Measurements from ENCODE around the gene RPL7L1. TPM values are rescaled to one million over a fixed set of nuclear protein-coding genes. Genes with fewer than 3 reads are reported as not detected.
"Not testable (repeated sequence)": the region's sequence is repeated elsewhere in the genome, so short reads cannot be mapped to it uniquely, and the experiment has no call there.

Gene RPL7L1
- total and polyA plus RNA-seq, 4 donors = 41.9 to 59.0 (median 56.2) TPM

DNA sequence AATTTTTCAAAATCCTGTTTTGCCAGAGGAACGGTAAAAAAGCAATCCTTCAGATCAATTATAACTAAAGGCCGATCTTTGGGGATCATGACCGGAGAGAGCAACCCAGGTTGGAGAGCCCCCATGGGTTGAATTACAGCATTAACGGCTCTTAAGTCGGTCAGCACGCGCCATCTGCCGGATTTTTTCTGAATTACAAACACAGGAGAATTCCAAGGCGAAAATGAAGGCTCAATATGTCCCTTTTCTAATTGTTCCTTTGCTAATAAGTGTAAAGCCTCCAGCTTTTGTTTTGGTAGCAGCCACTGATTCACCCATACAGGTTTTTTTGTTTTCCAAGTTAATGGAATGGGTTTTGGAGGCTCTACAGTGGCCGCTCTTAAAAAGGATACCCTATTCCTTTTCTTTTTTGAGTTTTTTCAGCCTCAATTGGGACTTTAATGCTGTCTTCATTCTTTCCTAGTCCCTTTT is 19.5 kb downstream of the RPL7L1 start:
- H3K9me3 ChIP-seq (ENCODE audit: control insufficient read depth, low read length) = no peaks in the 10 kb centered on the region
- intact Hi-C loops (cut with DNase I) = no loop called here
- DNase-seq = peak in 1 of 2 donors; percentile 62
- no peaks in the 10 kb centered on the region for H3K36me3 ChIP-seq (ENCODE audit: control insufficient read depth in 1 of 2, insufficient read depth in 2 of 2, low read length in 1 of 2)
- no peaks in the 10 kb centered on the region for H3K27me3 ChIP-seq (ENCODE audit: control insufficient read depth in 1 of 2, insufficient read depth in 2 of 2, low read length in 1 of 2)
- 7 to 8% methylated on average over 10 of the region's 10 CpGs for WGBS, 2 donors
- no peak overlapping the region for H3K27ac ChIP-seq (ENCODE audit: low read depth in 1 of 2, low read length in 2 of 2)
- no peak overlapping the region for H3K4me3 ChIP-seq (ENCODE audit: low read length in 2 of 2)
- no peak for ATAC-seq (ENCODE audit: low FRiP score)
- H3K4me1 ChIP-seq (ENCODE audit: control insufficient read depth in 1 of 2, insufficient read depth in 2 of 2, low read length in 2 of 2) = no peaks in the 10 kb centered on the region

DNA sequence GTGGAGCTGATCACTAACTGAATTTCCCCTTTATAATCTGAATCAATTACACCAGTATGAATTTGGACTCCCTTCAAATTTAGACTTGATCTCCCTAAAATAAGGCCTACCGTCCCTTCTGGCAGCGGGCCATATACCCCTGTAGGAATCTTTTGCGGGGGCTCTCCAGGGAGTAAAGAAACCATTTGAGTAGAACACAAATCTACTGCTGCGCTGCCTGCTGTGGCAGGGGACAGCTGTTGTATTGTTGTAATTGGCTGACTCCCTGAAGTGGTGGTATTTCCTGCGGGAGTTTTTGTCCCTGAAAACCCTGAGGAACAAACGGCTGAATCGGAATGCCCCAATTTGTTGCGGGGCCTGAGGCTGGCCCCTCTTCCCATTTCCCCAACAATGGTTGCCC is 20.5 kb downstream of the RPL7L1 start:
- H3K27ac ChIP-seq (ENCODE audit: low read depth in 1 of 2, low read length in 2 of 2) = no peak overlapping the region
- H3K27me3 ChIP-seq (ENCODE audit: control insufficient read depth in 1 of 2, insufficient read depth in 2 of 2, low read length in 1 of 2) = no peaks in the 10 kb centered on the region
- no peak overlapping the region for H3K4me3 ChIP-seq (ENCODE audit: low read length in 2 of 2)
- intact Hi-C loops (cut with DNase I) = loop anchor here (2.0 to 5.0 kb wide), 4 partner anchors 227 to 243 kb away; no protein-coding TSS in a partner anchor
- no peaks in the 10 kb centered on the region for H3K9me3 ChIP-seq (ENCODE audit: control insufficient read depth, low read length)
- ATAC-seq (ENCODE audit: low FRiP score) (no peak), DNase-seq (no peak)
- H3K4me1 ChIP-seq (ENCODE audit: control insufficient read depth in 1 of 2, insufficient read depth in 2 of 2, low read length in 2 of 2) = no peaks in the 10 kb centered on the region
- 6% methylated on average over 8 of the region's 8 CpGs for WGBS, 2 donors
- no peaks in the 10 kb centered on the region for H3K36me3 ChIP-seq (ENCODE audit: control insufficient read depth in 1 of 2, insufficient read depth in 2 of 2, low read length in 1 of 2)

GRCh38 chr6:42901538-42901957 is 22.1 kb downstream of the RPL7L1 start:
- ATAC-seq (ENCODE audit: low FRiP score) (peak; percentile 93), DNase-seq (peak in 1 of 2 donors; percentile 71)
- whole genome bisulfite sequencing, 2 donors = 2% methylated on average over 11 of the region's 11 CpGs
- Histone ChIP-seq H3K4me3 (ENCODE audit: low read length in 2 of 2) (no peak overlapping the region), H3K36me3 (ENCODE audit: control insufficient read depth in 1 of 2, insufficient read depth in 2 of 2, low read length in 1 of 2) (no peaks in the 10 kb centered on the region), H3K4me1 (ENCODE audit: control insufficient read depth in 1 of 2, insufficient read depth in 2 of 2, low read length in 2 of 2) (no peaks in the 10 kb centered on the region), H3K27ac (ENCODE audit: low read depth in 1 of 2, low read length in 2 of 2) (no peak overlapping the region), H3K27me3 (ENCODE audit: control insufficient read depth in 1 of 2, insufficient read depth in 2 of 2, low read length in 1 of 2) (no peaks in the 10 kb centered on the region), H3K9me3 (ENCODE audit: control insufficient read depth, low read length) (no peaks in the 10 kb centered on the region)
- intact Hi-C loops (cut with DNase I) = loop anchor here (2.0 to 5.0 kb wide), 4 partner anchors 226 to 241 kb away; no protein-coding TSS in a partner anchor

DNA sequence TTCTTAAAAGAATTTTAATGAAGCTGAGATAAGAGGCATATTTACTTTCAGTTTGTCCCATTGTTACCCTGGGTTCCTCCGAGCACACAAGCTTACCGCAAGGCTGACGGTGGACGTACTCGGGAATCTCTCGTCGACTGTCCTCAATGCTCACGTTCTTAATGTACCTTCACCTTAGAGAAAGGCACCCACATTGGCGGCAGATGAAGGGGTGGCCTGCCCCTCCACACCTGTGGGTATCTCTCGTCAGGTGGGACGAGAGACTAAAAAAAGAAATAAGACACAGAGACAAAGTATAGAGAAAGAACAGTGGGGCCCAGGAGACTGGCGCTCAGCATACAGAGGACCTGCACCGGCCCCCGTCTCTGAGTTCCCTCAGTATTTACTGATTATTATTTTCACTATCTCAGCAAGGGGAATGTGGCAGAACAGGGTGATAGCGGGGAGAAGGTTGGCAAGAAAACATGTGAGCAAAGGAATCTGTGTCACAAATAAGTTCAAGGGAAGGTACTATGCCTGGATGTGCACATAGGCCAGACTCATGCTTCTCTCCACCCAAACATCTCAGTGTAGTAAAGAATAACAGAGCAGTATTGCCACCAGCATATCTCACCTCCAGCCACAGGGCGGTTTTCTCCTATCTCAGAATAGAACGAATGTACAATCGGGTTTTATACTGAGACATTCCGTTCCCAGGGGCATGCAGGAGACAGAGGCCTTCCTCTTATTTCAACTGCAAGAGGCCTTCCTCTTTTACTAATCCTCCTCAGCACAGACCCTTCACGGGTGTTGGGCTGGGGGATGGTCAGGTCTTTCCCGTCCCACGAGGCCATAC is 23.2 kb downstream of the RPL7L1 start:
- not testable (repeated sequence) for ATAC-seq (ENCODE audit: low FRiP score); H3K9me3 ChIP-seq (ENCODE audit: control insufficient read depth, low read length); H3K36me3 ChIP-seq (ENCODE audit: control insufficient read depth in 1 of 2, insufficient read depth in 2 of 2, low read length in 1 of 2); H3K4me1 ChIP-seq (ENCODE audit: control insufficient read depth in 1 of 2, insufficient read depth in 2 of 2, low read length in 2 of 2); DNase-seq; H3K4me3 ChIP-seq (ENCODE audit: low read length in 2 of 2); H3K27me3 ChIP-seq (ENCODE audit: control insufficient read depth in 1 of 2, insufficient read depth in 2 of 2, low read length in 1 of 2); H3K27ac ChIP-seq (ENCODE audit: low read depth in 1 of 2, low read length in 2 of 2)
- intact Hi-C loops (cut with DNase I) = loop anchor here in 1 of 2 donors (5.0 kb wide), 2 partner anchors 225 to 240 kb away; no protein-coding TSS in a partner anchor
- WGBS, 2 donors = 87 to 89% methylated on average over 22 of the region's 22 CpGs

- no peaks in the 10 kb centered on the region for H3K36me3 ChIP-seq (ENCODE audit: control insufficient read depth in 1 of 2, insufficient read depth in 2 of 2, low read length in 1 of 2)
- intact Hi-C loops (cut with DNase I) = loop anchor here in 1 of 2 donors (5.0 kb wide), 2 partner anchors 223 to 238 kb away; no protein-coding TSS in a partner anchor
- no peaks in the 10 kb centered on the region for H3K27me3 ChIP-seq (ENCODE audit: control insufficient read depth in 1 of 2, insufficient read depth in 2 of 2, low read length in 1 of 2)
- ATAC-seq (ENCODE audit: low FRiP score) = no peak
- H3K9me3 ChIP-seq (ENCODE audit: control insufficient read depth, low read length) = no peaks in the 10 kb centered on the region
- WGBS, 2 donors = 87 to 90% methylated on average over 10 of the region's 10 CpGs
- H3K4me1 ChIP-seq (ENCODE audit: control insufficient read depth in 1 of 2, insufficient read depth in 2 of 2, low read length in 2 of 2) = no peaks in the 10 kb centered on the region
- DNase-seq = no peak
- no peak overlapping the region for H3K27ac ChIP-seq (ENCODE audit: low read depth in 1 of 2, low read length in 2 of 2)
- no peak overlapping the region for H3K4me3 ChIP-seq (ENCODE audit: low read length in 2 of 2)
These were observed 25.1 kb downstream of the RPL7L1 start for GRCh38 chr6:42904467-42904866.

DNA sequence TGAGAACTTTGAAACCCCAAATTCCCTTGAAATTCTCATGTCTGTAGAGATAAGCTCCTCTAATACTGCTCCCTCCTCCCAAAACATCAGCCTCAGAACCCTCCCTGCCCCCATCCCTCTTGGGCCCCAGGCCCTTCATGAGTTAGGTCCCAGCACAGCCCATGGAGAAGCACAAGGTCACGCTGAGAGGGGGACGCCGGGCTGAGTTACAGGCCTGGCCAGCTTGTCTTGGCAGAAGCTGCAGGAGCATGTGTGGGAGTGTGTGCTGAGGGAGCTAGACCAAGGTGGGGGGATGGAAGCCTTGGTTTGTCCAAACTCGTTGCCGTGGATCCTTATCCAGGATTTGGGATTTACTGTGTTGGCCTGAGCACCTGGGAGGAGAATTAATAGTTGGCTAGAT is 27.9 kb downstream of the RPL7L1 start:
- DNase-seq = no peak
- Histone ChIP-seq H3K27me3 (ENCODE audit: control insufficient read depth in 1 of 2, insufficient read depth in 2 of 2, low read length in 1 of 2) (no peaks in the 10 kb centered on the region), H3K4me3 (ENCODE audit: low read length in 2 of 2) (no peak overlapping the region), H3K36me3 (ENCODE audit: control insufficient read depth in 1 of 2, insufficient read depth in 2 of 2, low read length in 1 of 2) (no peaks in the 10 kb centered on the region), H3K27ac (ENCODE audit: low read depth in 1 of 2, low read length in 2 of 2) (no peak overlapping the region), H3K9me3 (ENCODE audit: control insufficient read depth, low read length) (no peaks in the 10 kb centered on the region), H3K4me1 (ENCODE audit: control insufficient read depth in 1 of 2, insufficient read depth in 2 of 2, low read length in 2 of 2) (no peaks in the 10 kb centered on the region)
- ATAC-seq (ENCODE audit: low FRiP score) = no peak
- 3 to 7% methylated on average over 5 of the region's 5 CpGs for WGBS, 2 donors
- intact Hi-C loops (cut with DNase I) = no loop called here

GRCh38 chr6:42909835-42910234 is 30.4 kb downstream of the RPL7L1 start:
- Histone ChIP-seq H3K27ac (ENCODE audit: low read depth in 1 of 2, low read length in 2 of 2) (no peak overlapping the region), H3K36me3 (ENCODE audit: control insufficient read depth in 1 of 2, insufficient read depth in 2 of 2, low read length in 1 of 2) (no peaks in the 10 kb centered on the region), H3K9me3 (ENCODE audit: control insufficient read depth, low read length) (no peaks in the 10 kb centered on the region), H3K4me3 (ENCODE audit: low read length in 2 of 2) (no peak overlapping the region), H3K27me3 (ENCODE audit: control insufficient read depth in 1 of 2, insufficient read depth in 2 of 2, low read length in 1 of 2) (no peaks in the 10 kb centered on the region), H3K4me1 (ENCODE audit: control insufficient read depth in 1 of 2, insufficient read depth in 2 of 2, low read length in 2 of 2) (no peaks in the 10 kb centered on the region)
- DNase-seq (no peak), ATAC-seq (ENCODE audit: low FRiP score) (no peak)
- 83 to 88% methylated on average over 10 of the region's 10 CpGs for WGBS, 2 donors
- intact Hi-C loops (cut with DNase I) = no loop called here

DNA sequence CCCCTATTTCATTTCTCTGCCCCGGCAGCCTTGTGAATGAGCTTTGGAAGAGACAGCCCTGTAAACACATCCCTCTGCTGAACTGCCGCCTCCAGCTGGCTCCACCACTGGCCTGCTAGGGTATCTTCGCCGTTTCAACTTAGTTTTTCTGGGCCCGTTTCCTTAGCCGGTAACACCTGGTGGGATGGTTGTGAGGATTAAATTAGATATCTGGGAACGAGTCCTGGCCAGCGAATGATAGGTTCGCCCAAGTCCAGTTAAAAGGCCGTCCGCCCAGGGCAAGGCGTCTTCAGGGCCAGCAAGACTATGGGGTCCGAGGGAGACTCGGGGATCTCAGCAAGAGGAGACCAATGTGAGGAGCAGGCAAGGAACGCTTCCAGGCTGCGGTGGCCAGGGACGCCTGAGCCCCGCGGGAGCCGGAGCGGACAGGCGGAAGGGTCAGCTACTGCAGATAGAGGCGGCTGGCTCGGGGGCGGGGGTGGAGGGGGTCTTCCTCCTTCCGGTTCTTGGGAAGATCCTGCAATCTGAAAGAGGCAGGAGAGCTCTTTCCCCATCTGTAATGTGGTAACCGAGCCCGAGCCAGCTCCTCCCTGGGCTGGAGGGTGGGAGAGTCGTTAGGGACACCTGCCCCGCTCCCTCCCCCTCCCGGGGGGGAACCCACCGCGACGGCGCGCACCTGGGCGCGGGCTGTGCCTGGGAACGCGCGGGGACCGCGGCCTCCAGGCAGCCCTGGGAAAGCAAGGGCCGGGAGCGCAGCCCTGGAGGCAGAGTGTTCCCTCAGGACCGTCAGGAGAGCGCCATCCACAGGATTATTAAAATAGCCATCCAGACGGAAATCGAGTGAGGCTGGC is 32.0 kb downstream of the RPL7L1 start:
- Histone ChIP-seq H3K4me3 (ENCODE audit: low read length in 2 of 2) (no peak overlapping the region), H3K4me1 (ENCODE audit: control insufficient read depth in 1 of 2, insufficient read depth in 2 of 2, low read length in 2 of 2) (no peaks in the 10 kb centered on the region), H3K27ac (ENCODE audit: low read depth in 1 of 2, low read length in 2 of 2) (no peak overlapping the region), H3K27me3 (ENCODE audit: control insufficient read depth in 1 of 2, insufficient read depth in 2 of 2, low read length in 1 of 2) (no peaks in the 10 kb centered on the region), H3K36me3 (ENCODE audit: control insufficient read depth in 1 of 2, insufficient read depth in 2 of 2, low read length in 1 of 2) (no peaks in the 10 kb centered on the region), H3K9me3 (ENCODE audit: control insufficient read depth, low read length) (no peaks in the 10 kb centered on the region)
- DNase-seq = no peak
- no peak for ATAC-seq (ENCODE audit: low FRiP score)
- 10 to 11% methylated on average over 47 to 49 of the region's 49 CpGs for WGBS, 2 donors
- intact Hi-C loops (cut with DNase I) = no loop called here
